Measurements from ENCODE around the gene XRCC5. TPM values are rescaled to one million over a fixed set of nuclear protein-coding genes. Genes with fewer than 3 reads are reported as not detected.

XRCC5 gene
- total and polyA plus RNA-seq, 2 donors (not counting 1 experiment from before 2014, with no cell fraction given), result 152 to 278 TPM

DNA sequence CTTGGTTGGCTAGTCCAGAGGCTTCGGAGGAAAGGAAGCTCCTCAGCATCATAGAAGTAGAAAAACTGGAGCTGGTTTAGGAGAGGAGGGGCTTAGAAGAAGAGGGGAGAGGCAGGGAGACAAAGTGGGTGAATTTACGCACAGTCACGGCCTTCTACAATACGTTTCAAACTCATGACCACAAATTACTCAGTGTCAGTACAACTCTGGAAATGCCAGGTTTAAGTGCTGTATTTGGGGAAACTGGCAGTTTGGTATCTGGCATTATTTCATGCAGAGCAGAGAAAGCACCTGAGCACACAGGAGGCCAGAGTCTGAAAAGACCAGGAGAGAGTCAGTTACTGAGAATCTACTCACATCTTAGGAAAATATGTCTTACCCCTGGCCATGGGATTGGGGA lies 55.4 kb downstream of the XRCC5 start:
- H3K27me3 ChIP-seq (ENCODE audit: control insufficient read depth, insufficient read depth, low read length), result no peaks in the 10 kb centered on the region
- no peak overlapping the region for H3K27ac ChIP-seq (ENCODE audit: insufficient read depth, low read length)
- TF ChIP-seq, protein P1, sequence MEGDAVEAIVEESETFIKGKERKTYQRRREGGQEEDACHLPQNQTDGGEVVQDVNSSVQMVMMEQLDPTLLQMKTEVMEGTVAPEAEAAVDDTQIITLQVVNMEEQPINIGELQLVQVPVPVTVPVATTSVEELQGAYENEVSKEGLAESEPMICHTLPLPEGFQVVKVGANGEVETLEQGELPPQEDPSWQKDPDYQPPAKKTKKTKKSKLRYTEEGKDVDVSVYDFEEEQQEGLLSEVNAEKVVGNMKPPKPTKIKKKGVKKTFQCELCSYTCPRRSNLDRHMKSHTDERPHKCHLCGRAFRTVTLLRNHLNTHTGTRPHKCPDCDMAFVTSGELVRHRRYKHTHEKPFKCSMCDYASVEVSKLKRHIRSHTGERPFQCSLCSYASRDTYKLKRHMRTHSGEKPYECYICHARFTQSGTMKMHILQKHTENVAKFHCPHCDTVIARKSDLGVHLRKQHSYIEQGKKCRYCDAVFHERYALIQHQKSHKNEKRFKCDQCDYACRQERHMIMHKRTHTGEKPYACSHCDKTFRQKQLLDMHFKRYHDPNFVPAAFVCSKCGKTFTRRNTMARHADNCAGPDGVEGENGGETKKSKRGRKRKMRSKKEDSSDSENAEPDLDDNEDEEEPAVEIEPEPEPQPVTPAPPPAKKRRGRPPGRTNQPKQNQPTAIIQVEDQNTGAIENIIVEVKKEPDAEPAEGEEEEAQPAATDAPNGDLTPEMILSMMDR (conservative IDR thresholded peaks at IDR 0.05 in 1 of 2, IDR thresholded peaks at IDR 0.05 in 1 of 2; ENCODE audit: low read depth in 1 of 2, low read length in 2 of 2), result no peak
- no peak for TF ChIP-seq EZH2 (IDR thresholded peaks at IDR 0.05; ENCODE audit: low read length, missing control alignments)
- no peaks in the 10 kb centered on the region for H3K4me1 ChIP-seq (ENCODE audit: control insufficient read depth, extremely low read depth, insufficient read depth, low read length)
- H3K9ac ChIP-seq (ENCODE audit: insufficient read depth, low read length), result no peak overlapping the region
- no peak overlapping the region for H3K4me2 ChIP-seq (ENCODE audit: extremely low read depth, insufficient read depth, low read length)
- H3K79me2 ChIP-seq (ENCODE audit: control insufficient read depth, insufficient read depth, low read length), result peaks cover 1% of the 10 kb centered on the region
- peaks cover 9% of the 10 kb centered on the region for H3K36me3 ChIP-seq (ENCODE audit: control insufficient read depth, insufficient read depth, low read length)
- no peak overlapping the region for H2AFZ ChIP-seq (ENCODE audit: low read length)
- no peaks in the 10 kb centered on the region for H3K9me3 ChIP-seq (ENCODE audit: control insufficient read depth, insufficient read depth, low read depth, low read length)
- no peak for DNase-seq (ENCODE audit: low read depth in 2 of 2)
- H3K4me3 ChIP-seq (replicated peaks in 1 of 4; ENCODE audit: control extremely low read depth in 1 of 4, insufficient read depth in 1 of 4, low read depth in 3 of 4, low read length in 4 of 4), result no peak overlapping the region
- H4K20me1 ChIP-seq (ENCODE audit: control insufficient read depth, extremely low read depth, insufficient read depth, low read length), result no peaks in the 10 kb centered on the region

DNA sequence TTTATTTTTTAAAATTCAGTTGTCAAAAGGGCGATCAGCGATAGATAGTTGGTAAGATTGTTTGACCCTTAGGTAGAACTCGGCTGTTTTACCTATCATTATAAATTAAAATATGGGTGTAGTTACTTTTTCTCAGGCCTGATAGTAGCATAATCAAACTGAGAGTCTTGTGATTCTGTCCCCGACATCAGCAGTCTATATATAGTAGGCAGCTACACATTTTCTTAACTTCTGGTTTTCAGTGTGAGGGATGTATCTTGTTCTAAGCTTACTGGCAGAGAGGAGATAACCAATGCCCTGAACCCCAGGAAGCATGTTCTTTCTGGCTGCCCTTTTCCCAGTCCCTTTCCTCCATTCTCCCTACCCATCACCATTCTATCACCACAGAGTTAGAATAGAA lies 56.6 kb downstream of the XRCC5 start:
- H4K20me1 ChIP-seq (ENCODE audit: control insufficient read depth, extremely low read depth, insufficient read depth, low read length), result no peaks in the 10 kb centered on the region

DNA sequence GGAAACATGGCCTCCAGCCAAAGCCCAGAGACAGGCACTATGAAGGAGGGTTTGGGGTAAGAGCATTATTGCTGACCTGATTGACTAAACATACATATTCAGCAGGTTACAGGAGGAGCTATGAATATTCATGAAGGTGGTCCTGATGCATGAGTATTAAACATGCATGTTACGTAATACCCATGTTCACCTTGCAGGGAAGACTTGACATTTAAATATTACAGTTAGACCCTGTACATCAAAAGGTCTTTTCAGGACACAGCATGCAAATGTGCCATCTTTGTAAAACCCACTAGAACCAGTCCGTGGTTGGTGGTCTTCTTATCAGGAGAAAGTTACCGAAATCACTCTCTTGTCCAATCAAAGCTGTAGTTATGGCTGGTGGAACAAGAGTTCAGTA lies 59.9 kb downstream of the XRCC5 start:
- Histone ChIP-seq H3K27ac (ENCODE audit: insufficient read depth, low read length) (no peak overlapping the region), H3K4me3 (replicated peaks in 1 of 4; ENCODE audit: control extremely low read depth in 1 of 4, insufficient read depth in 1 of 4, low read depth in 3 of 4, low read length in 4 of 4) (no peak overlapping the region), H3K9me3 (ENCODE audit: control insufficient read depth, insufficient read depth, low read depth, low read length) (no peaks in the 10 kb centered on the region), H3K4me2 (ENCODE audit: extremely low read depth, insufficient read depth, low read length) (no peak overlapping the region), H4K20me1 (ENCODE audit: control insufficient read depth, extremely low read depth, insufficient read depth, low read length) (no peaks in the 10 kb centered on the region), H3K79me2 (ENCODE audit: control insufficient read depth, insufficient read depth, low read length) (peaks cover 8% of the 10 kb centered on the region), H3K4me1 (ENCODE audit: control insufficient read depth, extremely low read depth, insufficient read depth, low read length) (no peaks in the 10 kb centered on the region), H3K36me3 (ENCODE audit: control insufficient read depth, insufficient read depth, low read length) (peaks cover 4% of the 10 kb centered on the region), H2AFZ (ENCODE audit: low read length) (no peak overlapping the region), H3K27me3 (ENCODE audit: control insufficient read depth, insufficient read depth, low read length) (no peaks in the 10 kb centered on the region), H3K9ac (ENCODE audit: insufficient read depth, low read length) (no peak overlapping the region)
- TF ChIP-seq, protein P1 (conservative IDR thresholded peaks at IDR 0.05 in 1 of 2, IDR thresholded peaks at IDR 0.05 in 1 of 2; ENCODE audit: low read depth in 1 of 2, low read length in 2 of 2), result no peak
- no peak for TF ChIP-seq EZH2 (IDR thresholded peaks at IDR 0.05; ENCODE audit: low read length, missing control alignments)
- DNase-seq (ENCODE audit: low read depth in 2 of 2), result no peak

More for the DNA sequence above, 56.6 kb downstream of the XRCC5 start:
- no peak for TF ChIP-seq EZH2 (IDR thresholded peaks at IDR 0.05; ENCODE audit: low read length, missing control alignments)
- TF ChIP-seq, protein P1 (conservative IDR thresholded peaks at IDR 0.05 in 1 of 2, IDR thresholded peaks at IDR 0.05 in 1 of 2; ENCODE audit: low read depth in 1 of 2, low read length in 2 of 2), result no peak
- no peak for DNase-seq (ENCODE audit: low read depth in 2 of 2)
- Histone ChIP-seq H3K27ac (ENCODE audit: insufficient read depth, low read length) (no peak overlapping the region), H3K9me3 (ENCODE audit: control insufficient read depth, insufficient read depth, low read depth, low read length) (no peaks in the 10 kb centered on the region), H3K36me3 (ENCODE audit: control insufficient read depth, insufficient read depth, low read length) (peaks cover 7% of the 10 kb centered on the region), H3K9ac (ENCODE audit: insufficient read depth, low read length) (no peak overlapping the region), H3K79me2 (ENCODE audit: control insufficient read depth, insufficient read depth, low read length) (peaks cover 1% of the 10 kb centered on the region), H3K4me2 (ENCODE audit: extremely low read depth, insufficient read depth, low read length) (no peak overlapping the region), H3K4me1 (ENCODE audit: control insufficient read depth, extremely low read depth, insufficient read depth, low read length) (no peaks in the 10 kb centered on the region), H2AFZ (ENCODE audit: low read length) (no peak overlapping the region), H3K27me3 (ENCODE audit: control insufficient read depth, insufficient read depth, low read length) (no peaks in the 10 kb centered on the region), H3K4me3 (replicated peaks in 1 of 4; ENCODE audit: control extremely low read depth in 1 of 4, insufficient read depth in 1 of 4, low read depth in 3 of 4, low read length in 4 of 4) (no peak overlapping the region)
